Epithelial cell of esophagus (primary cell): Measurements from ENCODE around the gene KIF20B.

Experiments
- DNase-seq: peaks from one replicate; pipeline ENCODE4 v3.0.0; 2010; ENCODE audit warnings: low read depth
- H3K4me3 ChIP-seq: 2 replicates; pipeline ENCODE4 v1.5.1; 2011; ENCODE audit warnings: mild to moderate bottlenecking, low read length, control low read depth
- CTCF ChIP-seq: IDR thresholded peaks from 2 replicates; pipeline ENCODE4 v1.5.1; 2011; ENCODE audit warnings: low read depth, mild to moderate bottlenecking, low read length, control low read depth, inconsistent platforms; ENCODE audit not compliant: insufficient read depth; ENCODE audit errors: missing control alignments

Gene KIF20B

GRCh38 chr10:89771684-89772083, 70.3 kb downstream of the KIF20B start:
- TF ChIP-seq CTCF, result no peak
- no peak overlapping the region for H3K4me3 ChIP-seq
- no peak for DNase-seq

- H3K4me3 ChIP-seq, result no peak overlapping the region
- no peak for TF ChIP-seq CTCF
- peak; percentile 52 for DNase-seq
These were observed 71.7 kb downstream of the KIF20B start for GRCh38 chr10:89773081-89773480.

- TF ChIP-seq CTCF, result no peak
- DNase-seq, result no peak
- H3K4me3 ChIP-seq, result no peak overlapping the region
These were observed 75.3 kb downstream of the KIF20B start for GRCh38 chr10:89776665-89777064.

GRCh38 chr10:89782470-89782869, 81.1 kb downstream of the KIF20B start:
- no peak for DNase-seq
- H3K4me3 ChIP-seq, result no peak overlapping the region
- no peak for TF ChIP-seq CTCF

- DNase-seq, result no peak
- TF ChIP-seq CTCF, result no peak
- H3K4me3 ChIP-seq, result no peak overlapping the region
These were observed 82.0 kb downstream of the KIF20B start for GRCh38 chr10:89783406-89783805.

GRCh38 chr10:89785095-89785494, 83.7 kb downstream of the KIF20B start:
- no peak overlapping the region for H3K4me3 ChIP-seq
- no peak for DNase-seq
- TF ChIP-seq CTCF, result no peak

GRCh38 chr10:89789188-89789877, 87.9 kb downstream of the KIF20B start:
- TF ChIP-seq CTCF, result no peak
- DNase-seq, result no peak
- no peak overlapping the region for H3K4me3 ChIP-seq
